HEK293 (cell line): Measurements from ENCODE around the gene CMTM4.

Source experiments
- CTCF ChIA-PET: fragments of 350-600 bp; formaldehyde crosslinking; extraction: SDS; loops from one replicate; lab custom pipeline; 2021; ENCODE audit warnings: antibody characterized with exemption; lab: Yijun Ruan, JAX
- POLR2A ChIA-PET: fragments of 300-600 bp; formaldehyde crosslinking; extraction: SDS; loops from one replicate; lab custom pipeline; 2020; ENCODE audit warnings: antibody characterized with exemption, inconsistent platforms; lab: Yijun Ruan, JAX
- H3K27ac ChIP-seq: fragments of 200-500 bp; sonication (Bioruptor generic); 2 replicates; pipeline ENCODE4 v1.5.1; 2014; ENCODE audit warnings: low read depth, low read length, control low read depth, inconsistent platforms; ENCODE audit errors: extremely low read depth
- H3K36me3 ChIP-seq, 2 experiments: fragments of 200-500 bp in 1 of 2; sonication (Bioruptor generic) in 1 of 2; 1 replicate in 1 of 2; 2 replicates in 1 of 2; pipeline ENCODE4 v1.5.1; 2014 to 2017; ENCODE audit warnings: inconsistent platforms in 2 of 2, low read length in 2 of 2; ENCODE audit not compliant: control insufficient read depth in 2 of 2, insufficient read depth in 1 of 2
- H3K4me1 ChIP-seq: fragments of 200-500 bp; sonication (Bioruptor generic); 2 replicates; pipeline ENCODE4 v1.5.1; 2014; ENCODE audit warnings: mild to moderate bottlenecking, low read length, inconsistent platforms; ENCODE audit not compliant: control insufficient read depth, insufficient read depth
- H3K4me3 ChIP-seq: 2 replicates; pipeline ENCODE4 v1.5.1; 2011; ENCODE audit warnings: low read depth, mild to moderate bottlenecking, control low read depth, low read length, moderate library complexity
- H3K9me3 ChIP-seq: fragments of 200-500 bp; sonication (Bioruptor generic); 2 replicates; pipeline ENCODE4 v1.5.1; 2014; ENCODE audit warnings: low read depth, low read length, inconsistent platforms; ENCODE audit not compliant: control insufficient read depth, insufficient read depth
- CTCF ChIP-seq: fragments of 450-650 bp; formaldehyde crosslinking; IDR thresholded peaks from 2 replicates; pipeline ENCODE4 v1.5.1; 2016; ENCODE audit warnings: missing biosample characterization, missing genetic modification characterization
- FEZF1 ChIP-seq: fragments of 450-650 bp; formaldehyde crosslinking; IDR thresholded peaks from 2 replicates; pipeline ENCODE4 v1.5.1; 2016; ENCODE audit warnings: missing biosample characterization, missing genetic modification characterization
- GLI2 ChIP-seq: fragments of 450-650 bp; formaldehyde crosslinking; IDR thresholded peaks from 2 replicates; pipeline ENCODE4; 2017; ENCODE audit warnings: missing biosample characterization, missing genetic modification characterization, low read depth, borderline replicate concordance
- PRDM10 ChIP-seq: fragments of 450-650 bp; formaldehyde crosslinking; IDR thresholded peaks from 2 replicates; pipeline ENCODE4 v1.5.1; 2016; ENCODE audit warnings: missing biosample characterization, missing genetic modification characterization
- YY1 ChIP-seq: fragments of 450-650 bp; formaldehyde crosslinking; IDR thresholded peaks from 2 replicates; pipeline ENCODE4 v1.5.1; 2018; ENCODE audit warnings: missing biosample characterization, missing genetic modification characterization
- ZBTB20 ChIP-seq: fragments of 450-650 bp; formaldehyde crosslinking; IDR thresholded peaks from 2 replicates; pipeline ENCODE4 v1.5.1; 2016; ENCODE audit warnings: missing biosample characterization, missing genetic modification characterization
- ZFP69B ChIP-seq: fragments of 450-650 bp; formaldehyde crosslinking; IDR thresholded peaks from 2 replicates; pipeline ENCODE4 v1.5.1; 2016; ENCODE audit warnings: missing biosample characterization, missing genetic modification characterization
- ZNF132 ChIP-seq: fragments of 450-650 bp; formaldehyde crosslinking; IDR thresholded peaks from 2 replicates; pipeline ENCODE4 v1.5.1; 2017; ENCODE audit warnings: missing biosample characterization, missing genetic modification characterization, borderline replicate concordance
- ZNF18 ChIP-seq: fragments of 450-650 bp; formaldehyde crosslinking; IDR thresholded peaks from 2 replicates; pipeline ENCODE4 v1.5.1; 2016; ENCODE audit warnings: missing biosample characterization, missing genetic modification characterization
- ZNF37A ChIP-seq: fragments of 450-650 bp; IDR thresholded peaks from 2 replicates; pipeline ENCODE4 v1.5.1; 2018; ENCODE audit warnings: missing biosample characterization, missing genetic modification characterization
- ZNF518A ChIP-seq: fragments of 450-650 bp; formaldehyde crosslinking; conservative IDR thresholded peaks from 2 replicates; pipeline ENCODE4 v1.5.1; 2016; ENCODE audit warnings: low read depth, missing biosample characterization, missing genetic modification characterization
- ZNF530 ChIP-seq: fragments of 450-650 bp; formaldehyde crosslinking; IDR thresholded peaks from 2 replicates; pipeline ENCODE4 v1.5.1; 2016; ENCODE audit warnings: low read depth, missing biosample characterization, missing genetic modification characterization
- ZNF623 ChIP-seq: fragments of 450-650 bp; formaldehyde crosslinking; IDR thresholded peaks from 2 replicates; pipeline ENCODE4 v1.5.1; 2016; ENCODE audit warnings: missing biosample characterization, missing genetic modification characterization
- ZNF654 ChIP-seq: fragments of 450-650 bp; formaldehyde crosslinking; IDR thresholded peaks from 2 replicates; pipeline ENCODE4 v1.5.1; 2016; ENCODE audit warnings: low read depth, missing biosample characterization, missing genetic modification characterization
- ZNF830 ChIP-seq: fragments of 450-650 bp; IDR thresholded peaks from 2 replicates; pipeline ENCODE4 v1.5.0; 2018; ENCODE audit warnings: missing biosample characterization, missing genetic modification characterization, low read depth, mild to moderate bottlenecking, moderate library complexity
- ZSCAN30 ChIP-seq: fragments of 450-650 bp; IDR thresholded peaks from 2 replicates; pipeline ENCODE4 v1.5.1; 2018; ENCODE audit warnings: missing biosample characterization, mild to moderate bottlenecking, missing genetic modification characterization, moderate library complexity
- ZSCAN4 ChIP-seq: fragments of 450-650 bp; formaldehyde crosslinking; IDR thresholded peaks from 2 replicates; pipeline ENCODE4 v1.5.1; 2017; ENCODE audit warnings: missing biosample characterization, missing genetic modification characterization

CMTM4 gene

GRCh38 chr16:66741169-66741900 lies 44.8 kb upstream of the CMTM4 start (continued):
- TF ChIP-seq ZSCAN4 (tag by site-specific recombination) (no peak), ZNF37A (tag by site-specific recombination) (no peak), ZNF18 (tag by site-specific recombination) (no peak), ZSCAN30 (peak; percentile 93)
- TF ChIP-seq, all 188 proteins: peak for 33

- CTCF ChIA-PET = interaction anchor here (0.5 to 7.1 kb wide), 27 partner anchors 8 to 420 kb away, joined by 3 to 88 read pairs (median 3); partner anchors contain the start of genes DYNC1LI2 and NAE1
- no peaks in the 10 kb centered on the region for H3K9me3 ChIP-seq
- H3K36me3 ChIP-seq = peaks cover 60 to 93% of the 10 kb centered on the region in 2 experiments
- H3K27ac ChIP-seq = peak overlapping the region; percentile 38; the same call in 1 of the 2 replicates
- POLR2A ChIA-PET = interaction anchor here (0.9 to 1.1 kb wide), 3 partner anchors 11 to 18 kb away, joined by 3 read pairs; partner anchors contain the start of gene DYNC1LI2
- H3K4me3 ChIP-seq = no peak overlapping the region
- TF ChIP-seq ZNF132 (no peak), PRDM10 (tag by site-specific recombination) (peak; percentile 24; the same call in 1 of the 2 replicates)
- peaks cover 14% of the 10 kb centered on the region for H3K4me1 ChIP-seq
Measured at GRCh38 chr16:66740533-66740932, 44.0 kb upstream of the CMTM4 start.

GRCh38 chr16:66740010-66740409 lies 43.5 kb upstream of the CMTM4 start:
- POLR2A ChIA-PET = interaction anchor here (0.9 to 1.1 kb wide), 3 partner anchors 12 to 17 kb away, joined by 3 read pairs; partner anchors contain the start of gene DYNC1LI2
- CTCF ChIA-PET = interaction anchor here (0.6 to 7.1 kb wide), 21 partner anchors 8 to 420 kb away, joined by 3 to 88 read pairs (median 3); partner anchors contain the start of genes DYNC1LI2 and NAE1
- Histone ChIP-seq H3K27ac (peak overlapping the region; percentile 38; the same call in 1 of the 2 replicates), H3K4me3 (no peak overlapping the region), H3K9me3 (no peaks in the 10 kb centered on the region), H3K36me3 (peaks cover 60 to 93% of the 10 kb centered on the region in 2 experiments), H3K4me1 (peaks cover 14% of the 10 kb centered on the region)
- 0 out of 2 replicates have a peak, but pooled peaks have one; percentile 15 for TF ChIP-seq CTCF (tag by site-specific recombination)
- TF ChIP-seq ZNF830 (tag by site-specific recombination) = no peak
- TF ChIP-seq ZNF518A (tag by site-specific recombination) = no peak
- no peak for TF ChIP-seq FEZF1 (tag by site-specific recombination)
- TF ChIP-seq ZBTB20 (tag by site-specific recombination) = no peak
- TF ChIP-seq ZNF530 (tag by site-specific recombination) = no peak
- TF ChIP-seq YY1 (tag by site-specific recombination) = no peak
- peak; percentile 36; the same call in 1 of the 2 replicates for TF ChIP-seq ZNF654 (tag by site-specific recombination)
- no peak for TF ChIP-seq ZNF623 (tag by site-specific recombination)
- no peak for TF ChIP-seq ZFP69B (tag by site-specific recombination)
- no peak for TF ChIP-seq GLI2 (tag by site-specific recombination)
